ENCODE results near the gene ENSA.
A peak's percentile ranks its signal among the peaks of the same experiment; 100 is the strongest.

DNA sequence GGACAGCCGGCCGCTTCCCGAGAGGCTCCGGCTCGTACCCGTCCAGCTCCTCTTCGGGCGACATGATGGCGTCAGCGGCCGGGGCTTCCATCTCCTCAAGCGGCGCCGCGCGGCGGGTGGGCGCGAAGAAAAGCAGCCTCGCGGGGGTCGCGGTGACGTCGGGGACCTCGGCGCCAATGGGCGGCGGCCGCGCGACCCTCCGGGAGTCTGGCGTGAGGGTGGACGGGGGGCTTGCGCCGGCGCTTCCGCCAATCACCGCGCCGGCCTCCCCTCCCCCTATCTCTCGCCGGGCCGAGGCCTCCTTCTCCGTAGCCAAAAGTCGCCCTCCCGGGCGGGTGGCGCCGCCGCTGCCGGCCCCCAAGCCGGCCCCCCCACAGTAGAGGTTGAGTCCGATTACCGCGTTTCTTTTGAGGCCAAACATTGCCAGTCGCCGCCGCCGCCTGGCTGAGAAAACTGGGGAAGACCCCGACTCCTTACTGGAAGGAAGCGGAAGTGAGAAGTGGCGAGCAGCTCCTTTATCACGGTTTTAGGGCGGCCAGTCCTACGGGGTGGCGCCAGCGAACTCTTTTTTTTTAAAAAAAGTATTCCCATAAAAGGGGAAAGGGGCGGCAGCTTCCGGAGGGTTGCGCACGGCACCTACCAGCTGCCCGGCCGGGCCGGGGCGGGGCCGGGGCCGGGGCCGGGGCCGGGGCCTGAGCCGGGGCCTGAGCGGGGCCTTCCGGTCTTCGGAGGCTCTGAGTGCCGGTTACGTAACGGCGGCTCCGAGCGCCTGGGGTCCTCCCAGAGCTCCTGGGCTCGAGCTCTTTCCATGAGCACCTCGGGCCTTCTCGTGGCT is 50.1 kb downstream of the ENSA start, which contains the start of gene MCL1:
- TF ChIP-seq EP300 (IDR thresholded peaks at IDR 0.05) (no peak), POLR2A (IDR thresholded peaks at IDR 0.05; ENCODE audit: low read depth) (peak; percentile 98)

Data from esophagus muscularis mucosa (tissue), 2 donors.